Spleen (tissue), 7 donors: ENCODE results near the gene CREBRF.

Source experiments
- CTCF ChIP-seq, 11 experiments: fragments of 200-600 bp in 7 of 11; fragments of 450-650 bp in 4 of 11; sonication (generic) in 4 of 11; IDR thresholded peaks in 8 of 11; conservative IDR thresholded peaks in 3 of 11; 1 replicate in 7 of 11; 2 replicates in 4 of 11; pipeline versions ENCODE4 v1.4.0 to v1.8.0; 2016 to 2021; ENCODE audit warnings: antibody characterized with exemption in 11 of 11, inconsistent platforms in 4 of 11, mild to moderate bottlenecking in 1 of 11
- POLR2A ChIP-seq, 3 donors: fragments of 450-650 bp; IDR thresholded peaks; one replicate each; pipeline ENCODE4 v1.5.1; 2017; ENCODE audit warnings: antibody characterized with exemption in 3 of 3, mild to moderate bottlenecking in 1 of 3
- donor health status: DM: no; HTN: no; CAD: no; lungs with moderate emphysema.
- donor health status: DM: no; HTN: no; CAD: no.
- donor health status: DM: no; HTN: no; CAD: no.

- no peak for TF ChIP-seq CTCF (IDR thresholded peaks at IDR 0.05 in 8 of 11, conservative IDR thresholded peaks at IDR 0.05 in 3 of 11)
- TF ChIP-seq POLR2A (IDR thresholded peaks at IDR 0.05): no peak
Observed at GRCh38 chr5:173101245-173101644, 45.1 kb downstream of the CREBRF start.
